ENCODE data around the gene CREB3L2.

Gene CREB3L2

GRCh38 chr7:137893143-137893742 lies 108.6 kb downstream of the CREB3L2 start:
- DNase-seq, result no peak

- no peak for DNase-seq
These were observed 110.8 kb downstream of the CREB3L2 start for GRCh38 chr7:137891016-137891655.

GRCh38 chr7:137890449-137890921 lies 111.4 kb downstream of the CREB3L2 start:
- DNase-seq, result no peak

- no peak for DNase-seq
These were observed 113.6 kb downstream of the CREB3L2 start for GRCh38 chr7:137888241-137888640.

GRCh38 chr7:137886746-137887145 lies 115.1 kb downstream of the CREB3L2 start:
- no peak for DNase-seq

- DNase-seq, result no peak
These were observed 115.6 kb downstream of the CREB3L2 start for GRCh38 chr7:137886281-137886680.

GRCh38 chr7:137885678-137886077 lies 116.2 kb downstream of the CREB3L2 start:
- no peak for DNase-seq

- no peak for DNase-seq
These were observed 119.1 kb downstream of the CREB3L2 start for GRCh38 chr7:137882806-137883205.

- DNase-seq, result no peak
These were observed 119.6 kb downstream of the CREB3L2 start for GRCh38 chr7:137882261-137882668.

- no peak for DNase-seq
These were observed 120.2 kb downstream of the CREB3L2 start for GRCh38 chr7:137881607-137882260.

- DNase-seq, result no peak
These were observed 121.5 kb downstream of the CREB3L2 start for GRCh38 chr7:137880432-137880831.

GRCh38 chr7:137879357-137880158 lies 122.3 kb downstream of the CREB3L2 start:
- no peak for DNase-seq

- peak; percentile 66 for DNase-seq
These were observed 123.4 kb downstream of the CREB3L2 start for GRCh38 chr7:137878333-137878961.

- DNase-seq, result peak; percentile 15
These were observed 124.7 kb downstream of the CREB3L2 start for GRCh38 chr7:137877027-137877675.

GRCh38 chr7:137875746-137876145 lies 126.1 kb downstream of the CREB3L2 start:
- DNase-seq, result no peak

- peak; percentile 51 for DNase-seq
These were observed 127.7 kb downstream of the CREB3L2 start for GRCh38 chr7:137873979-137874777.

- DNase-seq, result no peak
These were observed 128.4 kb downstream of the CREB3L2 start for GRCh38 chr7:137873524-137873923.

- no peak for DNase-seq
These were observed 130.5 kb downstream of the CREB3L2 start for GRCh38 chr7:137871170-137871915.

- no peak for DNase-seq
These were observed 131.2 kb downstream of the CREB3L2 start for GRCh38 chr7:137870684-137871083.

- no peak for DNase-seq
These were observed 131.8 kb downstream of the CREB3L2 start for GRCh38 chr7:137870078-137870477.

GRCh38 chr7:137869260-137869659 lies 132.6 kb downstream of the CREB3L2 start:
- no peak for DNase-seq

All from NCI-H2227 treated with DMSO at 0.1 percent for 48 hours (cell line).